Stimulated activated CD4-positive, alpha-beta T cell treated with anti-CD3 and anti-CD28 coated beads, Interleukin-2, amount 100 ng/mL, for 4 hours (primary cell): Measurements from ENCODE around the gene INTS1.

Source experiments
- DNase-seq: peaks from one replicate; pipeline ENCODE4 v3.0.0-alpha.2; 2020; ENCODE audit warnings: low read depth

The INTS1 gene

DNA sequence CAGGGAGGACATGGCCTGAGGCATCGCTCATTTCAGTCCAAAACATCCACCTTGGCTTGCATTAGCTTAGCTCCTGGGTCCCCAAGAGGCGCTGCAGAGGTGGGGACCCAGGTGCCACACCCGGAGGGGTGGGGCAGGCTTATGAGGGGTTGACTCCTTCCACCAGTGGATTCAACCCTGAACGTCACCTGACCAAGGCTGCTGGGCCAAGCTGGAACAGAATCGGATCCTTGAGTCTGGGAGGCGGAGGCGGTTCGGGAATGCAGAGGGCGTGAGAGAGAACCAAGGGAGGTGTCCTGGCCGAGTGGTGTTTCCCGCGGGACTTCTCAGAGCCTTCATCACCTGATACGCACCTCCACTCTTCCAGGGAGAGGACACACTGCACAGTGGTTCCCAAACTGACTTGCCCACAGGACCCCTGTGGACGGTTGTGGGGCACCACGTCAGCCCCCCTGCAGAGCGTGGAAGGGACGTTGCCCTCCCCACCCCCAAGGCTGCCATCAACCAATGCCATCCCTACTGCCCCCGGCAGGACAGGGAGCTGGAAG, 40.4 kb downstream of the INTS1 start:
- no peak for DNase-seq

DNA sequence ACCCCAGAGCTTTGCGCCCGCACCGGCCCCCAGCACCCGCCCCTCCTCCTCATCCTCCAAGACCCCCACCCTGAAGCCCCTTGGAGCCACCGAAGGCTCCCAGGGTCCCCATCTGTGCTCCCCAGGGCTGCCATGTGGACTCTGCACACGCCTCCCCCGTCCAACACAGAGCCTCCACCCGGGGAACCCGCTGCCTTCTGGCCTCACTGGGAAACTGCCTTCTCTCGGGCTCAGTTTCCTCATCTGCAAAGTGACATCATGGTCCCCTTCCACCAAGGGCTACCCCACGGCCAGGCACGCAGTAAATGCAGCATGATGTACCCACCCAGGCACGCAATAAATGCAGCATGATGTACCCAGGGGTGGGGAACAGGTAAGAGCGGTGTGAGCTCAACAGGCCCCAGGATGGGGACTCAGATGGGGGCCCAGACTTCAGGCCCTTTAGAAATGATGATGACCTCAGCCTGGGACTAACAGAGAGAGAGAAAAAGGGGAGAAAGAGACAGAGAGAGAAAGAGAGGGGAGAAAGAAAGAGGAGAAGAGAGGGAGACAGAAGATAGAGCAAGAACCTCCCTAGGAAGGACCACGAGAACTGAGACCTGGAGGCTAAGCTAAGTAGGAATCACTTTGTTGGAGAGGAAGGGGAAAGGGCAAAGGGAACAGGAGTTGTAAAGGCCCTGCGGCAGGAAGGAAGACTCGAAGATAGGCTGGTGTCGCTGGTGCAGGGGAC, 42.4 kb downstream of the INTS1 start:
- no peak for DNase-seq

DNA sequence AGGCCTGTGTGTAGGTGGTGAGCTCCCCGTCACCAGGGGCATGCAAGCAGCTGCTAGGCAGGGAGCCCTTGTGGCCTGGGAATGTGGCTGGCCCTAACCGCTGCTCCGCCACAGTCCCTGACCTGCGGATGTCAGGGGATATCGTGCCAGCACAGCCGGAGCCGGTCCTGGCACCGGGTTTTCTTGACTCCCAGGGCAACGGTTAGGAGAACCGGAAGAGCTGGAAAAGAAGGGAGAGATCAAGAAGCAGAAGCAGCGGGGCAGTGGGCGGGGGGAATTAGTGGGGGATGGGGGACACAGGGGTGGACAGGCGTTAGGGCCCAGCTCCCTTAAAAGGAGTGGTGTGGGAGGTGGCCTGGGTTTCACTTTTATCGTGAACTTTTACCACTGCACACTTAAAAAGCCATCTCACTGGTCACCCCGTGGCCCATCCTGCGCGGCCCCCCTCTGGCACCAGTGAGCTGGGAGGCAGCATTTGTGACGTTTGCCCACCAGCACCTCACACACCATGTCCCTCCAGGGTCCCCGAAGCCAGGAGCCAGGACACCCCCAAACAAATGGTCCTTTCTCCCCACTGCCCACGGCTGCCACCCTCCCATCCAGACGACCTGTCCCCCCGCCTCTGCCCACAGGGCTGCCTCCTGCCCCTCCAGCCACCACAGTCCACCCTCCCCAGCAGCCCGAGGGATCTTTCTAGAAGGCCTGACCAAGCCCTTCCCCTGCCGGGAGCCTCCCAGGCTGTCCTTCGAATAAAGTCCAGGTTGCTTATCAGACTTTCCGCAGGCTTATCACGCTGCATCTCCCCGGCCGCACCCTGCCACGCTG, 43.2 kb downstream of the INTS1 start:
- DNase-seq: no peak

DNA sequence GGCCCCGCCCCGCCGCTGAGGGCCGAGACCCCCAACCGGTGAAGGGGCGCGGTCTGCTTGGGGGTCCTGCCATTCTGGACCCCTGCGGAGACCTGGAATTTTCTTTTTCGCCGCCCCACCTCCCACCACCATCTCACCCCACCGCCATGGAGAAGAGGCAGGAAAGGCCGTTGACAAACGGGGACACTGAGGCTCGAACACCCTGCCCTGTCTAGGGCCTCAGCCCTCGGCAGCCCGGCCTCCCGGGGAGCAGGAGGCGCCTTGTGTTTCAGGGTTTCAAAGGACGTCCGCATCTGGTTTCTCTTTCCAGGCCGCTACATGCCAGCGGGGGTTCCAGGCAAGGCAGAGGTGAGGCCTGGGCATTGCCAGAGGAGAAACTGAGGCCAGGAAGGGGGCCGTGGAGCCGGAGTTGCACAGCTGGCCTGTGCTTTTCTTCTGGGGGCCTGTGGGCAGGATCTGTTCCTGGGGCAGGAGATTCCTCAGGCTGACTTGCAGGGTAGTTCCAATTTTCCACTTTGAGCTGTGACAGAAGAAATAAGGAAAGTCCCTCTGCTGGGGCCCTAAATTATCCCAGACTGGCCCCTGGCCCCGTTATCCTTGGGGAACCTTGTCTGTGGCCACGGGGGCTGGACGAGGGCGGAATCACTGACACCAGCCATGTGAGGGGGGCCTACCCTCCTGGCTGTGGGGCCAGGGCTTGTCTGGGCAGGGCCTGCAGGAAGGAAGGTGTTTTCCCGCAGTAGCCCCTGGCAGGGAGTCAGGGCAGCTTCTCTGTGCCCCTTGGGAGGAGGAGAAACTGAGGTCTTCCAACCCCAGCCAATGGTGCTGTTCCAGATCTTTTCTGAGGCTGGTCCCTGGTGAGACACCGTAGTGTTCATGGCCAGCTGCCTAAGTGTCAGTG, 44.0 kb downstream of the INTS1 start:
- no peak for DNase-seq

DNA sequence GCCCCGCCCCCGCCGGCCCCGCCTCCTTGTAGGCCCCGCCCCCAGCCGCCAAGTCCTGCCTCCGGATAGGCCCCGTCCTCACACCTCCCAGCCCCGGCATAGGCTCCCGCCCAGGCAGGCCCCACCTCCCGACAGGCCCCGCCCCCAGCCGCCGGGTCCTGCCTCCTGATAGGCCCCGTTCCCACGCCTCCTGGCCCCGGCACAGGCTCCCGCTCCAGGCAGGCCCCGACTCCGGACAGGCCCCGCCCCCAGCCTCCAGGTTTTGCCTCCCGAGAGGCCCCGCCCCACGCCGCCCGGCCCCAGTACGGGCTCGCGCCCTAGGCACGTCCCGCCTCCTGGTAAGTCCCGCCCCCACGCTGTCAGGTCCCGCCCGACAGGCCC, 44.7 kb downstream of the INTS1 start:
- peak; percentile 97 for DNase-seq

DNA sequence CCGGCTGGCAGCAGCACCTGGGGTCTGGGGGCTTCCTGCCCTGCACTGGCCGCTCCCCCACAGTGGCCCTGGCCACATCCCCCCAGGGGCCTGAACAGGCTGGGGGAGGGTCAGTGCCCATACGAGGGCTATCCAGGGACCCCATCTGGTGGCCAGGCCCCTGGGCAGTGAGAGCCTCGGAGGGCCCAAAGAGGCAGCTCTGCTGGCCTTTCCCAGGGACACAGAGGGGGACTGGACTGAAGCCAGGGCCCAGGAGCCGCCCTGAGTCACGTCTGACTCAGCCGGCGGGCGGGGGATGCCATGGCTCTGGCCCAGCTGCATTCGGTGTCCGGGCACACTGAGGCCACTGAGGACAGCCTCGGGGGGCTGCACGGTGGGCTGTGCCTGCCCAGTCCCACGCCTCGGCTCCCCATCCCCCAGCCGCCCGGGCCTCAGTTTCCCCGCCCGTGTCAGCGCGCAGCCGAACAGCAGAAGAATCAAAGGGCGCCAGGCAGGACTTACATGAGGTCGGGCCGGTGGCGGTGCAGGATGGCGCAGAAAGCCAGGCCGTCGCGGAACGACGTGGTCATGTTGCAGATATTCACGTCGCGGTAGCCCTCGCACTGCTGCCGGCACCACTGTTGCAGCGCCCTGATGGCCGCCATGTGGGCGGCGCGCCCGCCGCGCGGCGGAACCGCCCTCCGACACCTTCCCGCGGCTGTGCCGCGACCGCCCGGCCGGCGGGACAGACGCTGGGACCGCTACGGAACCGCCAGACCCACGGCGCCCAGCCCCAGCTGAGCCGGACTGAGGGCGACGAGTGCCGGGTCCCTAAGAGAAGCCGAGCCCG, 45.3 kb downstream of the INTS1 start, which contains the start of gene MICALL2:
Gene MICALL2, minus strand, starts transcription at position 788 of the 829 bp plus-strand sequence. Its CDS starts 144 bp downstream, at position 644.
- DNase-seq: no peak

DNA sequence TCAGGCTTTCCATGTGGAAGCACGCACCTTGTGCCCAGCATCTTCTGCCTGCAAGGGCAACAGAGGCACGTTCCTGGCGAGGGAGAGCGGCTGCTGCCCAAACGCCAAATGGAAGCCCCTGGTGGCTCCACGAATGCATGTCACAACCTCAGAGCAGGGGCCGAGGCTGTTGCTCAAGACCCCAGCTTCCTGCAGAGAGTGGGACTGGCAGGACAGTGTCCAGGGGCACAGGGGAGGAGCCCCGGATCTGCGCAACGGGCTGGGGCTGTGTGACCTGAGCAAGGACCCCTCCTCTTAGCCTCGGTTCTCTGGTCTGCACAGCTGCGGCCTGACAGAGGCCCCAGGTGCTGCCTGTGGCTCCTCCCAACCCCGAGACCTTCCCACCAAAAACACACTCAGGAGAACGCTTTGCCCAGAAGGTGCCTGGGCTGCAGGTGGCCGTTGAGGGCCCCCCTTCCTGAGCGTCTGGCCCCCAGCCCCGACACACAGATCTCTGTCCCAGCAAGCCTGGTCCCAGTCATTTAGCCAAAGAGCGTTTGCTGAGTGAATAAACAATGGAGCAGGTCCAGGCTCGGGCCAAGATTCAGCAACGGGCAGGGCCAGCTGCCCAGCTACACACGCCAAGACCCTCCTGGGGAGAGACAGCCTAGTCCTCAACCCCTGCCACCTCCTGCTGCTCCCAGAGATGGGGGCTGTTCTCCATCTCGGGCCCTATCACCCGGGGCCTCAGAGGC, 46.1 kb downstream of the INTS1 start:
- DNase-seq: no peak

DNA sequence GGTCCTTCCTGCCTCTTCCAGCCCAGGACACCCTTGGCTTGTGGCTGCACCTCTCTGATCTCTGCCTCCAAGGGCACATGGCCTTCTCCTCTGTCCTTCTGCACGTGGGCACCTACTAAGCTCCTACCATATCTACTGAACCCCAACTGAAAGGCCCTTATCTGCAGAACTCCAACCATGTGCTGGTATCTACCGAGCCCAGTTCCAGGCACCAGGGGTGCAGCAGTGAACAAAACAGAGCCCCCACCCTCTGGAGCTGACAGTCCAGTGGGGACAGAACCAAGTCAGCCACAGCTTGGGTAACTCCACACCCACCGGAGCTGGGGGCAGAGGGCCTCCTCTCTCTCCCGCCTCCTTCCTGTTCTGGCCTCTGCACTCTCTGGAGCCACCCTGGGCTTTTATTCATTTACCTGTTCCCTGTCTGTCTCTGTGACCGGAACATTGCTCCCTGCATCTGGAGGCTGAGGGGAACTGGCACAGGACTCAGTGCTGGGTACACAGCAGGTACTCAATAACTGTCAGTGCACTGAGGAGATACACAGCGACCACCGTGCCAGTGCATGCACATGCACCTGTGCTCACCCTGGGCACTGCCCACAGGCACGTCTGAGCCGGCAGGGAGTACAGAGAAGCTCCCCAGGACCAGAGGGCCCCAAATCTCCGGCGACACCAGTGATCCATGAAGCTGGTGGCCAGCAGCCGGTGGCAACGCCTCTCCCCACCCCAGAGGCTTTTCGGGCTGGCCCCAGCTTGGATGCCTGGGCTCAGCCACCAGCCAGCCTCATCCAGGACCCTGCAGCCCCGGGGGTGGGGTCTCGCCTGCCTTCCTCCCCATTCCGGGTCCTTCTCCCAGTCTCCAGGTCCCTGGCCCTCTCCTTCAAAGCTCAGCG, 46.9 kb downstream of the INTS1 start:
- DNase-seq: no peak

DNA sequence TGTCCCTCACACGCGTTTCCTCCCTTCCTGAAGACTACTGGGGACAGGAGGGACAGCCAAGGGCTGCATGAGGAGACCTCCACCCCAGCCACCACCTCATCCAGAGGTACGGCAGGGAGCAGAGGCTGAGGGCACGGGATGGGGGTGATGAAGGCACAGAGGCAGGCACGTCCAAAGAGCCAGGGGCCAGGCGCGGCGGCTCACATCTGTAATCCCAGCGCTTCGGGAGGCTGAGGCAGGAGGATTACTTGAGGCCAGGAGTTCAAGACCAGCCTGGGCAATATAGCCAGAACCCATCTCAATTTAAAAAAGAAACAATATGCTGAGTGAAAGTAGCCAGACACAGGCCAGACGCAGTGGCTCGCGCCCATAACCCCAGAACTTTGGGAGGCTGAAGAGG, 48.2 kb downstream of the INTS1 start:
- DNase-seq: no peak

DNA sequence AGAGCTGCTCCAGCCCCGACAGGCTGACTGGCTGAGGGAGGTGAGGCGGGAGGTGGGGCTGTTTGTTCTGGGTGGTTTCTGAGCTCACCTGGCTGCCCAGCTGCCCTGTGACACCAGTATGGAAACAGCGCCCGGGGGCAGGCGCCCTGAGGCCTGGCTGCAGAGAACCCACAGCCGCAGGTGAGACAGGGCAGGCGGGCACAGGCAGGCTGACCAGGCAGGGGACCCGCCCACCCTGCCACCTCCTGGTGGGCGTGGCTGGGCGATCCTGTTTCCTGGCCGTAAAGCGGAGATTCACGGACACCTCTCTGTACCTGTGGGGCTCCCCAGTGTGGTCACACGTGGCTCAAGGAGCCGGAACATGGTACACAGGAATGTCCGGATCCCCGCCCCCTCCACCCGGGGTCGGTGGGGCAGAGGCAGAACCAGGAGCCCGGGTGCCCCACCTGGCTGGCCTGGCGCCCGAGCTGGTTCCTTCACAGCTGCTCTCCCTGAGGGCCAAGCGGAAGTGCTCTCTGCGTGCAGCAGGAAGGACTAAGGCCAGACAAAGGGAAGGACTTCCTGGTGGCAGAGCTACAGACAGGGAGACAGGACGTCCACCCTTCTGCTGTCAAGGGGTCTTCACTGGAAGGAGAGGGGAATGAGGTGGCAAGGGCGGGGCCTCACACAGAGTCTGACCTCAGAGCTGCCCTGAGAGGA, 48.8 kb downstream of the INTS1 start:
- DNase-seq: no peak

DNA sequence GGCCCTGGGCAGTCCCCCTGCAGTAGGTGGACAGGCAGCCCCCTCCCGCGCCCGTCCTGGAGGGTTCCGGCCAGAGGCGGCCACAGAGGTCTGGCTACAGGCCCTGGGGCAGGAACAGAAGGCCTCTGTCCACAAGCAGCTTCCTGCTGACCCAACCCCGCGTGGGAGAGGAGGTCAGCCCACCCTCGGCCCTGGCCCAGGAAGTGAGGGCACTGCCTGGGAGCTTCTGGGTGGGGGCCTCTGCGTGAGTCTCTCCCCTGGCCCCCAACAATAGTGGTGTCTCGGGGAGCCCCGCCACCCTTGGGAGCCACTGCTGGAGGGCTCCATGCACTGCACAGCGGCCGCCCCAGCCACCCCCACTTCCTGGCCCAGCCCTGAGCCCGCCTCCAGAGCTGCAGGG, 49.6 kb downstream of the INTS1 start:
- DNase-seq: no peak

DNA sequence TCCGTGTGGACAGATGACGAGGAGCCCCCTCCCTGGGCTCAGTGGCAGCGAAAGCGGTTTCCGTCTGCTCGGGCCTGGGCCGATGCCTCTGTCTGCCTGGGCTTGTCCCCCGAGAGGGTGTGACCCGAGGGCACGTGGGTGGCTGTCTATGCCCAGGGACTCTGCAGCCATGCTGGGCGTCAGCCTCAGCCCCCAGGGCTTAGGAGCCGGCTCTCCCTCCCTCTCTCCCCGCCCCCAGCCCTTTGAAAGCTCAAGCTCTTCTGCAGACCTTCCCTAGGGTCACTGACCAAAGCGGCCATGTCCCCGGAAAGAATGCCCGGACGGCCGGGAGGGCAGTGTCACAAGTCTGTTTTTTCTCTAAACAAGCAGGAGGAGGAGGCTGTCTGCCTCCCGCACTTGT, 52.0 kb downstream of the INTS1 start:
- no peak for DNase-seq

DNA sequence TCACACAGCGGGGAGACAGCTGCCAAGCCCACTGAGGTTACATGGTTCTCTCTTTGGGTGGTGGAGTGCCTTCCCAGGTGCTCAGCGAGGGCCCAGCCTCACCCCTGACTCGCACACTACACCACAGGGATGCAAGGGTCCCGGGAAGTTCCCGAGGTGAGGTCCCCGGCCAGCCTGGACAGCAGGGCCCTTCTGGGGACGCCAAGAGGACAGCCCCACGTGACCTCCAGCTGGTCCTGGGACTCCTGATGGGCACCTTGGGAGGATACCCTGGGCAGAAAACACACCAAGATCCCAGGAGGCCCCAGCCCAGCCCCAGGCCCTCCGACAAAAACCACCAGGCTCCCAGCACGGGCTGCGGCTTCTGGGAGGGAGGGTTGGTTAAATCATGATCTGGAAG, 53.2 kb downstream of the INTS1 start:
- DNase-seq: no peak

DNA sequence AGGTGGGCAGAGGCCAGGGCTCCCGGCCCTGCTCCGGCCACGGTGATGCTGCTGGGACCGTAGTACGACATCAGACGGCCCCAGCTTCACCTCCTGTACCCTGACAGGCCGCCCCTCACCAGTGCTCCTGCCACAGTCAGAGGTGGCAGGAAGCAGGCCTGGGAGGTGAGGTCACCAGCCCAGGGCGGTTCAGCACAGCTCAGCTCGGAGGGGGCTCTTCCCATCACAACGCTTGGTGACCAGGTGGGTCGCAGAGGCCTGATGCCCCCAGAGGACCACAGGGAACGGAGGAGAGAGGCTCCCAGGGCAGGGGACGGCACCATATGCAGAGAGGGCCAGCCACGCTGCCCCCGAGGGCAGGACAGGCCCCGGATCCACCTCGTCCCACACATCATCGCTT, 53.8 kb downstream of the INTS1 start:
- no peak for DNase-seq

DNA sequence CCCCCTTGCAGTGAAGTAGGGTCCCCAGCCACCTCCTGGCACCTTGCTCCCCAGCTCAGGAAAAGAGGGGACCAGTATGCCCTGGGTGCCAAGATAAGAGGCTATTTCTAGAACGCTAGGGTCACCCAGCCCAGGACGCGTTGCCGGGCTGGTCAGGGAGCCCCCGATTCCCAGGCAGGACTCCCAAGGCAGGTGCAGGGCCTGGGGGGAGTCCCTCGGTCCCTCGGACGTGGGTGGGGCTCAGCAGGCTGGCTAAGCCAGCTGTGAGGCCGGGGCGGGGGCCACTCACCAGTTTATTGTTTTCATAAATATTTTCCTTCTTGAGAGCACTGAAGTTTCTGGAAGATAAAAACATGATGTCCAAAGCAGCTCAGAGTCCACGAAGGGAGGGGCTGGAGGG, 54.2 kb downstream of the INTS1 start:
- DNase-seq: no peak

DNA sequence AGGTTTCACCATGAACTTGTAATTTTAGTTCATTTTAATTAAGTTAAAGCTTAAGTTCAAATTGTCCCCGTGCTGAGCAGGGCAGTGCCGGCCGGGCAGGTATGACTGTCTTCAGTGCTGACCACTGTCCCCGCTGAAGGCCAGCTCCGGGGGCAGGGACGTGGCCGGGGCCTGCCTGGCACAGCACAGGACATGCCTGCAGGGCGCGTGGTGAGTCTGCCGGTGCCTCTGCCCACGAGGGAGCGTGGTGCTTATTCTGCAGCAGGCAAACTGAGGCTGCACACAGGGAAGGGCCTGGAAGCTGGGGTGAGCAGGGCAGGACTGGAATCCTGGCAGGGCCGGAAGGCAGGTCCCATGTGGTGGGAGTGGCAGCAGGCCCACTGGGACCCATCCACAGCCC, 54.7 kb downstream of the INTS1 start:
- no peak for DNase-seq

DNA sequence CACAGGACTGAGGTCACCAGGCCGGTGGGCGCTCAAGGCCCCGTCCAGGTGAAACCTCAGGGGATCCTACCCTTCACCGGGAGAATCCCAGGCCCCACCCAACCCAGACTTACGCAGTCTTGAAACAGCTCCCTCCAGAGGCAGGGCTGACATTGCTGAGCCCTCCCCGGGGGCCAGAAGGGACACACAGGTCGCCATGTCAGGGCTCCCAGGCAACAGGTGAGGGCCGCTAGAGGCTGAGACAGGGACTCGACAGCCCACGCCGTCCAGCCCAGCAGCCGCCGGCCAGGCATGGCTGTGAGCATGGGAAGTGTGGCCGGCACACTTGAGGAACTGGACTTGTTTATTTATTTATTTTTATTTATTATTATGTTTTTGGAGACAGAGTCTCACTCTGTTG, 55.2 kb downstream of the INTS1 start:
- no peak for DNase-seq

DNA sequence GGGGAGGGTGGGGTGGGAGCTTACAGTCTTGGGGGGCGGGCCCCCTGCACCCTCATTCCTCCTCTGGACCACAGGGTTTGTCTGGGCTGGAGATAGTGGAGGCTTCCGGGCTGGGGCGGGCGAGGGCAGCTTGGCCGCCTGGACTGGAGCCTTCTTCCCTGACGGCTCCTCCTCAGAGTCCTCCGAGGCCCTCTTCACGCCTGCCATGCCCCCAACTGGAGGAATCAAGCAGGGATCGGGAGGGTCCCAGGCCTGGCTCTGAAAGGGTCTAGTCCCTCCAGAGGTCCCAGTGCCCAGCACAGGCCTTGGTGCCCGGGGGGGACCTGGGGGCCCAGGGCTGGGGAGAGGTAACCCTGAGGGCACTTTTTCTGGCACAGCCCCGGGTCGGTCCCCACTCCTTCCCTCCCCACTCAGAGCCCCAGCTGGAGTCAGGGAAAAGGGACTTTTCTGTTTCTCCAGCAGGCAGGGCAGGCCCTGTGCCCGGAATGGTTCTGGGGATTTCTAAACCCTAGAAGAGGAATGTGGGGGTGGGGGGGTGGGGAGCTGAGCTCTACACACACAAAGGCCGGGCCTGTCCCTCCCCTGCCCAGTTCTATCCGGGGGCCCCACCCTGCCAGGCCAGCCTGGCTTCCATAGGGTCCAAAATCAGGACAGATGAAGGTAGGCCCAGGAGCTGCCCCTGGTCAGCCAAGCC, 56.5 kb downstream of the INTS1 start:
- DNase-seq: no peak
